ENCODE data around the gene RAB17.
"Not testable (repeated sequence)": the region's sequence is repeated elsewhere in the genome, so short reads cannot be mapped to it uniquely, and the experiment has no call there.

The RAB17 gene

GRCh38 chr2:237614151-237614720 lies 23.7 kb upstream of the RAB17 start:
- DNase-seq (ENCODE audit: insufficient read length, low spot score) (no peak), FAIRE-seq (no peak)
- TF ChIP-seq CTCF (IDR thresholded peaks at IDR 0.05; ENCODE audit: insufficient read depth, missing control alignments) = no peak

- no peak for DNase-seq (ENCODE audit: insufficient read length, low spot score)
- no peak for TF ChIP-seq CTCF (IDR thresholded peaks at IDR 0.05; ENCODE audit: insufficient read depth, missing control alignments)
- FAIRE-seq = no peak
Observed at GRCh38 chr2:237613679-237614078, 23.1 kb upstream of the RAB17 start.

GRCh38 chr2:237612527-237613357 lies 22.2 kb upstream of the RAB17 start:
- FAIRE-seq (no peak), DNase-seq (ENCODE audit: insufficient read length, low spot score) (no peak)
- TF ChIP-seq CTCF (IDR thresholded peaks at IDR 0.05; ENCODE audit: insufficient read depth, missing control alignments) = no peak

- peak; percentile 62 for DNase-seq (ENCODE audit: insufficient read length, low spot score)
- not testable (repeated sequence) for FAIRE-seq
Observed at GRCh38 chr2:237606522-237606921, 16.0 kb upstream of the RAB17 start.

GRCh38 chr2:237604960-237605359 lies 14.4 kb upstream of the RAB17 start:
- no peak for DNase-seq (ENCODE audit: insufficient read length, low spot score)
- peak; percentile 2 for TF ChIP-seq CTCF (IDR thresholded peaks at IDR 0.05; ENCODE audit: insufficient read depth, missing control alignments)
- FAIRE-seq = no peak

- FAIRE-seq = no peak
- no peak for DNase-seq (ENCODE audit: insufficient read length, low spot score)
- no peak for TF ChIP-seq CTCF (IDR thresholded peaks at IDR 0.05; ENCODE audit: insufficient read depth, missing control alignments)
Observed at GRCh38 chr2:237604391-237604790, 13.9 kb upstream of the RAB17 start.

GRCh38 chr2:237603718-237604362 lies 13.3 kb upstream of the RAB17 start:
- no peak for DNase-seq (ENCODE audit: insufficient read length, low spot score)
- TF ChIP-seq CTCF (IDR thresholded peaks at IDR 0.05; ENCODE audit: insufficient read depth, missing control alignments) = no peak
- no peak for FAIRE-seq

Measured in D721Med (cell line).